ENCODE data around the gene PIK3R5.

PIK3R5 gene

GRCh38 chr17:8965394-8966168 is at the start of gene PIK3R5:
Gene PIK3R5, minus strand, starts transcription at chr17:8965707. Its CDS starts 54,213 bp downstream, at chr17:8911494.
- no peak for DNase-seq (ENCODE audit: low read depth)
- no peak for TF ChIP-seq CTCF (IDR thresholded peaks at IDR 0.05; ENCODE audit: control insufficient read depth, extremely low read depth, insufficient read depth)
- no peak within 1 kb of the TSS for H3K4me3 ChIP-seq (ENCODE audit: low read depth, low read length)

GRCh38 chr17:9011001-9011400 is 45.5 kb upstream of the PIK3R5 start:
- no peak for TF ChIP-seq CTCF (IDR thresholded peaks at IDR 0.05; ENCODE audit: control insufficient read depth, extremely low read depth, insufficient read depth)
- no peak for DNase-seq (ENCODE audit: low read depth)
- H3K4me3 ChIP-seq (ENCODE audit: low read depth, low read length): no peak overlapping the region

- no peak overlapping the region for H3K4me3 ChIP-seq (ENCODE audit: low read depth, low read length)
- no peak for DNase-seq (ENCODE audit: low read depth)
- TF ChIP-seq CTCF (IDR thresholded peaks at IDR 0.05; ENCODE audit: control insufficient read depth, extremely low read depth, insufficient read depth): no peak
Observed at GRCh38 chr17:9009737-9010136, 44.2 kb upstream of the PIK3R5 start.

- TF ChIP-seq CTCF (IDR thresholded peaks at IDR 0.05; ENCODE audit: control insufficient read depth, extremely low read depth, insufficient read depth): no peak
- H3K4me3 ChIP-seq (ENCODE audit: low read depth, low read length): no peak overlapping the region
- DNase-seq (ENCODE audit: low read depth): no peak
Observed at GRCh38 chr17:9009096-9009495, 43.6 kb upstream of the PIK3R5 start.

- DNase-seq (ENCODE audit: low read depth): no peak
- TF ChIP-seq CTCF (IDR thresholded peaks at IDR 0.05; ENCODE audit: control insufficient read depth, extremely low read depth, insufficient read depth): no peak
- no peak overlapping the region for H3K4me3 ChIP-seq (ENCODE audit: low read depth, low read length)
Observed at GRCh38 chr17:9007052-9007714, 41.7 kb upstream of the PIK3R5 start.

GRCh38 chr17:9006175-9006767 is 40.8 kb upstream of the PIK3R5 start:
- no peak overlapping the region for H3K4me3 ChIP-seq (ENCODE audit: low read depth, low read length)

More at GRCh38 chr17:9006175-9006767, 40.8 kb upstream of the PIK3R5 start:
- no peak for DNase-seq (ENCODE audit: low read depth)
- TF ChIP-seq CTCF (IDR thresholded peaks at IDR 0.05; ENCODE audit: control insufficient read depth, extremely low read depth, insufficient read depth): no peak
